ENCODE results near the gene TSKS.
A peak's percentile ranks its signal among the peaks of the same experiment; 100 is the strongest.

DNA sequence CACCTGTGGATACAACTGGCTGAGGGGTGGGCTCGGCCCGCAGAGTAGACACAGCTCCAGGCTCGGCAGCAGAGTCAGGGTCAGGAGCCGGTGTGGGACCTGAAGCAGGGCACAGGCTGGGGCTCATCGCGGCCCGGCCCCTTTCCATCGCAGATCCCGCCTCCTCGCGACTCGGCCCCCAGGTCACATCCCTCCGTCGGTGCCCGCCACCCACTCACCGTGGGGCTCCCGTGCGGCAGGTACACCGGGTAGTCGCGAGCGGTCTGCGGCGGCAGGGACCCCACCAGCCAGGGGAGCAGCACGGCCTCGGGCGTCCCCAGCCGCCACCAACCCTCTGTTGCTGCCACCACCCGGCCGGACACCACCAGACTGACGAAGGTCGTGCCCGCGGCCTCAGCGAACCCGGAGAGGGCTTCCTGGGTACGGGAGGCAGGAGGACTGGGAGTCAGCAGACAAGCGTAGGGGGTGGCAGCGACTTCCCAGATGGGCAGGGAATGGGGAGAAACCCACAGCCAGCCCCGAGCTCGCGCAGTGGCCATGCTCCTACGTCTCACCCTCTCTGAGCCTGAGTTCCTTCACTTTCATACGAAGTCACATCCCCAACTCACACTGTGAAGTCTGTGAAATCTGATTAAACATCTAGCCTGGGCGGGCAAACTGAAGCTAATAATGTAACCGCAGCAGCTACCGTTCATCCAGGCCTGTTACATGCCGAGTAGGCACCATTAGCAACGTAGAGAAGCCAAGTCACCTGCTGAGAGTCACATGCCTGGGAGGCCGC lies 46.2 kb upstream of the TSKS start:
- TF ChIP-seq EZH2 (IDR thresholded peaks at IDR 0.05): no peak
- TF ChIP-seq CTCF (IDR thresholded peaks at IDR 0.05): peak; percentile 29
- TF ChIP-seq EZH2phosphoT487 (IDR thresholded peaks at IDR 0.05): no peak
